Mesenchymal stem cell (in vitro differentiated cells and primary cell): ENCODE results near the gene MBD3L5.

Source experiments
- DNase-seq: peaks from one replicate; pipeline ENCODE4 v3.0.0-alpha.2; 2013
- H2AFZ ChIP-seq: one replicate; pipeline ENCODE4 v1.6.1; 2013; ENCODE audit warnings: low read depth, mild to moderate bottlenecking, control low read depth, inconsistent platforms, low read length, moderate library complexity
- H2AK5ac ChIP-seq: 2 replicates; pipeline ENCODE4 v1.6.1; 2013; ENCODE audit warnings: low read length, moderate library complexity, mild to moderate bottlenecking, inconsistent platforms; ENCODE audit not compliant: severe bottlenecking
- H2BK120ac ChIP-seq: one replicate; pipeline ENCODE4 v1.6.1; 2013; ENCODE audit warnings: low read depth, mild to moderate bottlenecking, inconsistent platforms, low read length, moderate library complexity
- H2BK12ac ChIP-seq, 2 experiments: one replicate each; pipeline ENCODE4 v1.6.1; 2013; ENCODE audit warnings: inconsistent platforms in 2 of 2, low read length in 2 of 2, mild to moderate bottlenecking in 2 of 2, moderate library complexity in 2 of 2, control low read depth in 1 of 2
- H2BK15ac ChIP-seq: one replicate; pipeline ENCODE4 v1.6.1; 2013; ENCODE audit warnings: mild to moderate bottlenecking, low read depth, inconsistent platforms; ENCODE audit not compliant: poor library complexity, severe bottlenecking
- H2BK5ac ChIP-seq: 2 replicates; pipeline ENCODE4 v1.6.1; 2013; ENCODE audit warnings: low read depth, mild to moderate bottlenecking, low read length, control low read depth, inconsistent platforms; ENCODE audit not compliant: poor library complexity, severe bottlenecking
- H3K14ac ChIP-seq, 2 experiments: one replicate each; pipeline ENCODE4 v1.6.1; 2013; ENCODE audit warnings: inconsistent platforms in 2 of 2, low read length in 2 of 2, control low read depth in 1 of 2, mild to moderate bottlenecking in 1 of 2, moderate library complexity in 1 of 2
- H3K18ac ChIP-seq, 2 experiments: one replicate each; pipeline ENCODE4 v1.6.1; 2013; ENCODE audit warnings: inconsistent platforms in 2 of 2, low read length in 2 of 2, control low read depth in 1 of 2, low read depth in 1 of 2, mild to moderate bottlenecking in 1 of 2
- H3K23ac ChIP-seq, 2 experiments: one replicate each; pipeline ENCODE4 v1.6.1; 2013; ENCODE audit warnings: inconsistent platforms in 2 of 2, low read length in 2 of 2, mild to moderate bottlenecking in 2 of 2, moderate library complexity in 2 of 2, control low read depth in 1 of 2
- H3K27ac ChIP-seq: 2 replicates; pipeline ENCODE4 v1.5.1; 2013; ENCODE audit warnings: mild to moderate bottlenecking, moderate library complexity, low read length, control low read depth, inconsistent platforms; ENCODE audit not compliant: poor library complexity, severe bottlenecking
- H3K27me3 ChIP-seq, 2 experiments: 2 replicates each; pipeline versions ENCODE4 v1.6.1 to v1.7.0; 2013; ENCODE audit warnings: low read length in 2 of 2, mild to moderate bottlenecking in 2 of 2, moderate library complexity in 2 of 2, control low read depth in 1 of 2, inconsistent platforms in 1 of 2; ENCODE audit not compliant: control insufficient read depth in 1 of 2, insufficient read depth in 1 of 2
- H3K36me3 ChIP-seq, 2 experiments: 2 replicates each; pipeline versions ENCODE4 v1.6.1 to v1.7.0; 2013; ENCODE audit warnings: low read length in 2 of 2, control low read depth in 1 of 2, inconsistent platforms in 1 of 2, low read depth in 1 of 2, mild to moderate bottlenecking in 1 of 2; ENCODE audit not compliant: insufficient read depth in 2 of 2, control insufficient read depth in 1 of 2
- H3K4ac ChIP-seq, 2 experiments: one replicate each; pipeline ENCODE4 v1.6.1; 2013; ENCODE audit warnings: inconsistent platforms in 2 of 2, low read length in 2 of 2, mild to moderate bottlenecking in 2 of 2, moderate library complexity in 2 of 2, control low read depth in 1 of 2, low read depth in 1 of 2
- H3K4me1 ChIP-seq: 2 replicates; pipeline ENCODE4 v1.6.1; 2013; ENCODE audit warnings: low read depth, low read length, control low read depth; ENCODE audit not compliant: control insufficient read depth, insufficient read depth
- H3K4me2 ChIP-seq: 2 replicates; pipeline ENCODE4 v1.6.1; 2013; ENCODE audit warnings: low read length, mild to moderate bottlenecking, inconsistent platforms; ENCODE audit not compliant: poor library complexity, severe bottlenecking
- H3K4me3 ChIP-seq, 2 experiments: 2 replicates each; pipeline versions ENCODE4 v1.5.1 to v1.7.0; 2013; ENCODE audit warnings: low read length in 2 of 2, mild to moderate bottlenecking in 2 of 2, control low read depth in 1 of 2, low read depth in 1 of 2; ENCODE audit not compliant: insufficient read depth in 1 of 2
- H3K79me1 ChIP-seq: replicated peaks from 2 replicates; pipeline ENCODE4 v1.6.1; 2013; ENCODE audit warnings: mild to moderate bottlenecking, control low read depth, low read length, inconsistent platforms; ENCODE audit not compliant: poor library complexity, severe bottlenecking
- H3K9ac ChIP-seq: 2 replicates; pipeline ENCODE4 v1.7.0; 2013; ENCODE audit warnings: mild to moderate bottlenecking, low read length, moderate library complexity
- H3K9me3 ChIP-seq: 2 replicates; pipeline ENCODE4 v1.7.0; 2013; ENCODE audit warnings: mild to moderate bottlenecking, low read length; ENCODE audit not compliant: control insufficient read depth
- H4K8ac ChIP-seq: one replicate; pipeline ENCODE4 v1.6.1; 2013; ENCODE audit warnings: inconsistent platforms, mild to moderate bottlenecking, low read length, moderate library complexity
- H4K91ac ChIP-seq: one replicate; pipeline ENCODE4 v1.6.1; 2013; ENCODE audit warnings: mild to moderate bottlenecking, low read length, inconsistent platforms
- WGBS: methylation state at CpG from one replicate; pipeline ENCODE4 v1.1.7; 2013; ENCODE audit warnings: mixed read lengths; 5-methylcytosine and 5-hydroxymethylcytosine counted together

Gene MBD3L5

DNA sequence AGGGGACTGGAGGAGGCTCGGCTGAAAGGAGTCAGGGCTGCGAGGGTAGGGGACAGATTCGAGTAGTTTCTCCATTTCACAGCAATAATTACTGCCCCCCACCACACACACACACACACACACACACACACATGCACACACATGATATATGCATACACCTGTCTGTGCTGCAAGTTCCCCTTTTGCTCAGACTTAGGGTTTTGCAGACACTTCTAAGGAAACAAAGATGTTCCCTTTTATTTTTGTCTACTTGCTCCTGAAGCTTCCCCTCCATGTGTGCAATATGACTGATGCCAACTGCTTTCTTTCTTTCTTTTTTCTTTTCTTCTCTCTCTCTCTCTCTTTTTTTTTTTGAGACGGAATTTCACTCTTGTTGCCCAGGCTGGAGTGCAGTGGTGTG is 22.5 kb upstream of the MBD3L5 start:
- Histone ChIP-seq H4K8ac (no peak overlapping the region), H2AFZ (no peak overlapping the region), H2BK5ac (no peak overlapping the region), H3K36me3 (no peaks in the 10 kb centered on the region), H3K4me3 (no peak overlapping the region), H2BK12ac (no peak overlapping the region), H3K27me3 (no peaks in the 10 kb centered on the region), H2BK120ac (no peak overlapping the region), H4K91ac (no peak overlapping the region), H3K18ac (no peak overlapping the region), H3K9ac (no peak overlapping the region), H2BK15ac (no peak overlapping the region), H3K14ac (no peak overlapping the region), H3K4me1 (no peaks in the 10 kb centered on the region), H3K4me2 (no peak overlapping the region), H3K4ac (no peak overlapping the region), H2AK5ac (no peak overlapping the region), H3K79me1 (no peaks in the 10 kb centered on the region), H3K23ac (no peak overlapping the region), H3K27ac (no peak overlapping the region), H3K9me3 (no peaks in the 10 kb centered on the region)
- 54% methylated on average over 4 of the region's 4 CpGs for WGBS
- DNase-seq, result no peak

GRCh38 chr19:7010722-7011593 is 19.4 kb upstream of the MBD3L5 start:
- Histone ChIP-seq H3K36me3 (no peaks in the 10 kb centered on the region), H3K23ac (no peak overlapping the region), H3K27me3 (no peaks in the 10 kb centered on the region), H3K4me1 (no peaks in the 10 kb centered on the region), H2AK5ac (no peak overlapping the region), H4K8ac (no peak overlapping the region), H2BK5ac (no peak overlapping the region), H3K18ac (no peak overlapping the region), H3K4me2 (no peak overlapping the region), H3K27ac (no peak overlapping the region), H2AFZ (no peak overlapping the region), H4K91ac (no peak overlapping the region), H3K79me1 (no peaks in the 10 kb centered on the region), H3K9me3 (no peaks in the 10 kb centered on the region), H3K9ac (no peak overlapping the region), H3K4me3 (no peak overlapping the region), H3K14ac (no peak overlapping the region), H2BK12ac (no peak overlapping the region), H2BK15ac (no peak overlapping the region), H2BK120ac (no peak overlapping the region), H3K4ac (no peak overlapping the region)
- DNase-seq, result no peak
- WGBS, result 78% methylated on average over 8 of the region's 12 CpGs

DNA sequence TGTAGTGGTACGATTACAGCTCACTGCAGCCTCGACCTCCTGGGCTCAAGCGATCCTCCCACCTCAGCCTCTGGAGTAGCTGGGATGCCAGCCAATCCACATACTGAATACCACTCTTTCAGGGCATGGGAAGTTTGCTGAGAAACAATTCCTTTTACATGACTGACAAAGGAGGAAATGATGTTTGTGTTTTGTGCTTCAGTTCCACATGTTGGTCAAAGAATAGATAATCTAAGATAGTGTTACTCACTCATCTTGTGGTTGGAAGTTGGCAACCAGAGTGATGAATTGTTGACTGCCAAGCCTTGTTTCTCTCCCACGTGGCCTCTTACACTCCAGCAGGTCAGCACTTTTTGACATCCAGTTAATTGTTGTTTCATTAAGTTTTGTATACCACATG is 16.7 kb upstream of the MBD3L5 start:
- H2AFZ ChIP-seq, result no peak overlapping the region
- H3K23ac ChIP-seq, result no peak overlapping the region
- H4K91ac ChIP-seq, result no peak overlapping the region
- H2BK5ac ChIP-seq, result no peak overlapping the region
- no peak overlapping the region for H4K8ac ChIP-seq
- no peak overlapping the region for H3K4me3 ChIP-seq
- H3K4me1 ChIP-seq, result no peaks in the 10 kb centered on the region
- DNase-seq, result no peak
- no peak overlapping the region for H2BK120ac ChIP-seq
- H3K27me3 ChIP-seq, result peaks cover 0 to 3% of the 10 kb centered on the region in 2 experiments
- H3K9ac ChIP-seq, result no peak overlapping the region
- H2BK12ac ChIP-seq, result no peak overlapping the region
- no peak overlapping the region for H3K18ac ChIP-seq
- no peak overlapping the region for H3K14ac ChIP-seq
- H3K27ac ChIP-seq, result no peak overlapping the region
- H3K4me2 ChIP-seq, result no peak overlapping the region
- no peak overlapping the region for H2AK5ac ChIP-seq
- no peaks in the 10 kb centered on the region for H3K79me1 ChIP-seq
- no peak overlapping the region for H3K4ac ChIP-seq
- WGBS, result 67% methylated on average over 3 of the region's 4 CpGs
- no peaks in the 10 kb centered on the region for H3K9me3 ChIP-seq
- no peak overlapping the region for H2BK15ac ChIP-seq
- no peaks in the 10 kb centered on the region for H3K36me3 ChIP-seq

DNA sequence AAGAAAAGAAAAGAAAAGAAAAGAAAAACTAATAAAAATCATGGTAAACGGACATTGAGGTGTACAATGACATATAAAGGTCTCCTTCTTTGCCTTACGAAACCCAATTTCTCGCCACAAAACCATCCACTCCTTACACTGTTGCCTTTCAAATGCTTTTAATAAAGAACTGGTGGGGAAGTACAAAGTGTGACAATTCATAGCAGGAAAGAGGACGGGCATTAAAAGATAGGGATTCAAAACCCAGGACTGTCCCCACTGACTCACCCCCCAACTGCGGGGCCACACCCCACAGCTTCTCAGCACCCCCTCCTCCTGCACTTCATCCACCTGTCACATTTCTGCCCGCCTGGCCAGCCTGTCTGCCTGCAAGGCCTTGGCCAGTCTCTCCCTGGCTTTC is 11.6 kb upstream of the MBD3L5 start:
- no peak overlapping the region for H4K8ac ChIP-seq
- H3K9ac ChIP-seq, result no peak overlapping the region
- H3K4me3 ChIP-seq, result no peak overlapping the region
- H2BK120ac ChIP-seq, result no peak overlapping the region
- H3K27me3 ChIP-seq, result peaks cover 0 to 3% of the 10 kb centered on the region in 2 experiments
- no peak overlapping the region for H2BK12ac ChIP-seq
- H3K4me1 ChIP-seq, result no peaks in the 10 kb centered on the region
- H4K91ac ChIP-seq, result no peak overlapping the region
- H2AFZ ChIP-seq, result no peak overlapping the region
- H2AK5ac ChIP-seq, result no peak overlapping the region
- no peak overlapping the region for H3K4me2 ChIP-seq
- no peak overlapping the region for H3K4ac ChIP-seq
- H3K14ac ChIP-seq, result no peak overlapping the region
- no peak overlapping the region for H3K23ac ChIP-seq
- no peak overlapping the region for H2BK5ac ChIP-seq
- no peak overlapping the region for H2BK15ac ChIP-seq
- WGBS, result 100% methylated on average over 1 of the region's 6 CpGs
- H3K18ac ChIP-seq, result no peak overlapping the region
- no peak overlapping the region for H3K27ac ChIP-seq
- H3K36me3 ChIP-seq, result no peaks in the 10 kb centered on the region
- no peaks in the 10 kb centered on the region for H3K79me1 ChIP-seq
- H3K9me3 ChIP-seq, result no peaks in the 10 kb centered on the region
- DNase-seq, result no peak
